Esophagus squamous epithelium (tissue), 4 donors: ENCODE results near the gene PTPRCAP.
"Not testable (repeated sequence)": the region's sequence is repeated elsewhere in the genome, so short reads cannot be mapped to it uniquely, and the experiment has no call there.

Experiments used
- CTCF ChIP-seq, 6 experiments: fragments of 450-650 bp in 4 of 6; fragments of 200-600 bp in 2 of 6; sonication (generic) in 2 of 6; IDR thresholded peaks; one replicate each; pipeline ENCODE4 v1.5.1; 2016 to 2019; ENCODE audit warnings: antibody characterized with exemption in 6 of 6, mild to moderate bottlenecking in 4 of 6, moderate library complexity in 4 of 6
- POLR2A ChIP-seq, 4 donors: fragments of 450-650 bp; IDR thresholded peaks; one replicate each; pipeline ENCODE4 v1.6.1; 2017; ENCODE audit warnings: antibody characterized with exemption in 4 of 4, mild to moderate bottlenecking in 4 of 4, moderate library complexity in 3 of 4

- TF ChIP-seq CTCF (IDR thresholded peaks at IDR 0.05): not testable (repeated sequence)
- TF ChIP-seq POLR2A (IDR thresholded peaks at IDR 0.05): peak in 1 of 4 donors; percentile 29
Observed at GRCh38 chr11:67485873-67486361, 48.4 kb upstream of the PTPRCAP start.
